SK-N-SH (cell line): Measurements from ENCODE around the gene AGPAT3. TPM values are rescaled to one million over a fixed set of nuclear protein-coding genes. Genes with fewer than 3 reads are reported as not detected.
A peak's percentile ranks its signal among the peaks of the same experiment; 100 is the strongest.

ENCODE experiments used
- CTCF ChIA-PET: fragments of 300-600, 350-600 bp; formaldehyde crosslinking; extraction: SDS; loops from one replicate; lab custom pipeline; 2021; lab: Yijun Ruan, JAX
- POLR2A ChIA-PET: fragments of 350-600 bp; sonication (Branson Sonifier 250); formaldehyde crosslinking; extraction: SDS; loops from one replicate; lab custom pipeline; 2020; ENCODE audit warnings: antibody characterized with exemption, inconsistent platforms; lab: Yijun Ruan, JAX
- DNase-seq: peaks from one replicate; pipeline ENCODE4 v3.0.0; 2012
- H2AFZ ChIP-seq: fragments of 200-600 bp; sonication (generic); 2 replicates; pipeline ENCODE4 v1.8.1; 2016; ENCODE audit warnings: antibody characterized with exemption, mild to moderate bottlenecking, low read depth
- H3F3A ChIP-seq: fragments of 200-600 bp; sonication (generic); replicated peaks from 2 replicates; pipeline ENCODE3; 2016; ENCODE audit warnings: antibody characterized with exemption, mild to moderate bottlenecking; ENCODE audit not compliant: insufficient read depth
- H3K27ac ChIP-seq, 2 experiments: fragments of 200-500 bp in 1 of 2; fragments of 200-600 bp in 1 of 2; sonication (Bioruptor generic) in 1 of 2; sonication (generic), shearing (Covaris generic) in 1 of 2; 2 replicates each; pipeline versions ENCODE4 v1.5.1 to v1.6.1; 2014 to 2016; ENCODE audit warnings: low read depth in 2 of 2, inconsistent platforms in 1 of 2, low read length in 1 of 2, mild to moderate bottlenecking in 1 of 2, mixed read lengths in 1 of 2
- H3K27me3 ChIP-seq: fragments of 200-600 bp; sonication (generic), shearing (Covaris generic); 2 replicates; pipeline ENCODE4 v1.6.1; 2016; ENCODE audit warnings: mixed run types; ENCODE audit not compliant: insufficient read depth
- H3K36me3 ChIP-seq, 2 experiments: fragments of 200-500 bp in 1 of 2; fragments of 200-600 bp in 1 of 2; sonication (Bioruptor generic) in 1 of 2; sonication (generic) in 1 of 2; replicated peaks in 1 of 2; 2 replicates each; pipeline versions ENCODE3 to v1.5.1; 2014 to 2016; ENCODE audit warnings: low read length in 1 of 2, mild to moderate bottlenecking in 1 of 2; ENCODE audit not compliant: insufficient read depth in 2 of 2, control insufficient read depth in 1 of 2
- H3K4me1 ChIP-seq, 2 experiments: fragments of 200-500 bp in 1 of 2; fragments of 200-600 bp in 1 of 2; sonication (Bioruptor generic) in 1 of 2; sonication (generic), shearing (Covaris generic) in 1 of 2; 2 replicates each; pipeline versions ENCODE4 v1.5.1 to v1.6.1; 2014 to 2016; ENCODE audit warnings: low read depth in 1 of 2, low read length in 1 of 2, mixed run types in 1 of 2; ENCODE audit not compliant: insufficient read depth in 2 of 2, control insufficient read depth in 1 of 2
- H3K4me2 ChIP-seq: fragments of 200-600 bp; sonication (generic), shearing (Covaris generic); 2 replicates; pipeline ENCODE4 v1.6.1; 2017; ENCODE audit warnings: mixed run types
- H3K4me3 ChIP-seq, 2 experiments: fragments of 200-500 bp in 1 of 2; fragments of 200-600 bp in 1 of 2; sonication (Bioruptor generic) in 1 of 2; sonication (generic), shearing (Covaris generic) in 1 of 2; 2 replicates each; pipeline versions ENCODE4 v1.5.1 to v1.8.1; 2014 to 2016; ENCODE audit warnings: low read depth in 2 of 2, inconsistent platforms in 1 of 2, low read length in 1 of 2, mild to moderate bottlenecking in 1 of 2, mixed read lengths in 1 of 2, moderate library complexity in 1 of 2
- H3K79me2 ChIP-seq: fragments of 200-600 bp; sonication (generic); 2 replicates; pipeline ENCODE4 v1.8.1; 2017; ENCODE audit warnings: mild to moderate bottlenecking; ENCODE audit not compliant: insufficient read depth
- H3K9ac ChIP-seq: fragments of 200-600 bp; sonication (generic); 2 replicates; pipeline ENCODE4 v1.6.1; 2017; ENCODE audit warnings: mixed run types
- H3K9me2 ChIP-seq: fragments of 200-600 bp; sonication (generic); 2 replicates; pipeline ENCODE4 v1.6.1; 2017; ENCODE audit warnings: mixed run types
- H3K9me3 ChIP-seq: fragments of 200-600 bp; sonication (generic); 2 replicates; pipeline ENCODE4 v1.6.1; 2017; ENCODE audit warnings: mixed run types, mild to moderate bottlenecking, moderate library complexity
- H4K20me1 ChIP-seq: fragments of 200-600 bp; sonication (generic); 2 replicates; pipeline ENCODE4 v1.6.1; 2017; ENCODE audit warnings: mild to moderate bottlenecking, mixed run types; ENCODE audit not compliant: insufficient read depth
- CHD2 ChIP-seq: fragments of 150-350 bp; IDR thresholded peaks from 2 replicates; pipeline ENCODE4 v1.6.1; 2018; ENCODE audit warnings: low read length; ENCODE audit not compliant: partially characterized antibody
- ELF1 ChIP-seq: IDR thresholded peaks from 2 replicates; pipeline ENCODE4 v1.4.0; 2012
- EP300 ChIP-seq, 2 experiments: IDR thresholded peaks; 2 replicates each; pipeline versions ENCODE4 v1.4.0 to v1.6.1; 2012; ENCODE audit warnings: borderline replicate concordance in 1 of 2, low read depth in 1 of 2, low read length in 1 of 2
- FOXJ3 ChIP-seq: sonication (generic); formaldehyde crosslinking; IDR thresholded peaks from 2 replicates; pipeline ENCODE4 v1.5.1; 2020; ENCODE audit warnings: mild to moderate bottlenecking, missing genetic modification reagents
- FOXM1 ChIP-seq: IDR thresholded peaks from 2 replicates; pipeline ENCODE4 v1.4.0; 2012; ENCODE audit warnings: low read depth, mild to moderate bottlenecking
- MEF2A ChIP-seq: IDR thresholded peaks from 2 replicates; pipeline ENCODE4 v1.4.0; 2012; ENCODE audit warnings: low read depth, borderline replicate concordance
- NFIC ChIP-seq: IDR thresholded peaks from 2 replicates; pipeline ENCODE4 v1.4.0; 2012; ENCODE audit warnings: borderline replicate concordance
- NRF1 ChIP-seq: IDR thresholded peaks from 2 replicates; pipeline ENCODE4 v1.6.1; 2012; ENCODE audit warnings: low read depth, mild to moderate bottlenecking, low read length
- PBX3 ChIP-seq: IDR thresholded peaks from 2 replicates; pipeline ENCODE4; 2012
- POLR2AphosphoS5 ChIP-seq: IDR thresholded peaks from 2 replicates; pipeline ENCODE4 v1.6.1; 2012; ENCODE audit warnings: low read depth, low read length
- RAD21 ChIP-seq: IDR thresholded peaks from 2 replicates; pipeline ENCODE4 v1.6.1; 2012; ENCODE audit warnings: mild to moderate bottlenecking, low read length
- RCOR1 ChIP-seq: fragments of 150-350 bp; IDR thresholded peaks from 2 replicates; pipeline ENCODE4 v1.6.1; 2017; ENCODE audit warnings: antibody characterized with exemption, low read length
- REST ChIP-seq: IDR thresholded peaks from 2 replicates; pipeline ENCODE4 v1.6.1; 2012; ENCODE audit warnings: mild to moderate bottlenecking, low read depth, low read length, moderate library complexity
- RFX5 ChIP-seq: IDR thresholded peaks from 2 replicates; pipeline ENCODE4 v1.6.1; 2012; ENCODE audit warnings: mild to moderate bottlenecking, improper control_type of control experiment, low read length
- RXRA ChIP-seq: IDR thresholded peaks from 2 replicates; pipeline ENCODE4 v1.4.0; 2012; ENCODE audit warnings: low read depth, mild to moderate bottlenecking, borderline replicate concordance
- SMC3 ChIP-seq: IDR thresholded peaks from 2 replicates; pipeline ENCODE4 v1.6.1; 2012; ENCODE audit warnings: low read depth, low read length, improper control_type of control experiment
- TAF1 ChIP-seq: IDR thresholded peaks from 2 replicates; pipeline ENCODE4 v1.6.1; 2012; ENCODE audit warnings: low read depth, mild to moderate bottlenecking, low read length, moderate library complexity, borderline replicate concordance
- YY1 ChIP-seq: IDR thresholded peaks from 2 replicates; pipeline ENCODE4 v1.4.0; 2012; ENCODE audit warnings: low read depth, mild to moderate bottlenecking
- WGBS: methylation state at CpG from one replicate; pipeline ENCODE4 v1.1.6; 2017; ENCODE audit warnings: low lambda C conversion rate; 5-methylcytosine and 5-hydroxymethylcytosine counted together
- polyA plus RNA-seq, 3 experiments: library from polyadenylated mRNA; depleted of rRNA; stranded (reverse); fragments of >200 nt; gene quantifications; 2 replicates each; pipeline ENCODE4 v1.2.3, GENCODE V29; 2012
- TF ChIP-seq, protein P1 (sequence below): IDR thresholded peaks from 2 replicates; pipeline ENCODE4 v1.4.0; 2012; ENCODE audit warnings: low read depth
- TF ChIP-seq, protein P2 (sequence below): IDR thresholded peaks from 2 replicates; pipeline ENCODE4 v1.4.0; 2012; ENCODE audit warnings: low read depth, borderline replicate concordance
- TF ChIP-seq, protein P3 (sequence below): fragments of 150-350 bp; IDR thresholded peaks from 2 replicates; pipeline ENCODE4 v1.6.1; 2017; ENCODE audit warnings: antibody characterized with exemption, low read length, low read depth, borderline replicate concordance

The AGPAT3 gene
- polyA plus RNA-seq, 1 of the 3 experiments (the other 2 are of a cell fraction): 35.3 TPM

GRCh38 chr21:43983860-43984420, 118.9 kb downstream of the AGPAT3 start:
- Histone ChIP-seq H3K9me2 (no peaks in the 10 kb centered on the region), H3K9me3 (no peaks in the 10 kb centered on the region), H4K20me1 (no peaks in the 10 kb centered on the region), H3K9ac (no peak overlapping the region), H3K36me3 (peaks cover 5 to 37% of the 10 kb centered on the region in 2 experiments), H3K4me1 (no peaks in the 10 kb centered on the region), H2AFZ (no peak overlapping the region), H3F3A (peaks cover 6% of the 10 kb centered on the region), H3K4me3 (no peak overlapping the region), H3K79me2 (no peaks in the 10 kb centered on the region), H3K27ac (no peak overlapping the region), H3K4me2 (no peak overlapping the region), H3K27me3 (no peaks in the 10 kb centered on the region)
- TF ChIP-seq NRF1 (no peak), REST (no peak), SMC3 (no peak), RAD21 (no peak), CHD2 (no peak), NFIC (no peak), FOXM1 (no peak)
- 92% methylated on average over 17 of the region's 25 CpGs for WGBS
- peak; percentile 34 for DNase-seq
- POLR2A ChIA-PET: interaction anchor here (0.7 kb wide), 1 partner anchor 16 kb away, joined by 4 read pairs; no protein-coding TSS in a partner anchor
- CTCF ChIA-PET: interaction anchor here (0.6 to 1.4 kb wide), 2 partner anchors 173 to 302 kb away, joined by 3 read pairs; no protein-coding TSS in a partner anchor

GRCh38 chr21:43984905-43985689, 120.1 kb downstream of the AGPAT3 start:
- H2AFZ ChIP-seq: no peak overlapping the region
- POLR2A ChIA-PET: no interaction called here
- no peaks in the 10 kb centered on the region for H3K9me3 ChIP-seq
- H4K20me1 ChIP-seq: no peaks in the 10 kb centered on the region
- no peak overlapping the region for H3K27ac ChIP-seq
- DNase-seq: peak; percentile 36
- H3F3A ChIP-seq: peaks cover 6% of the 10 kb centered on the region
- H3K9ac ChIP-seq: no peak overlapping the region
- no peaks in the 10 kb centered on the region for H3K27me3 ChIP-seq
- H3K4me2 ChIP-seq: no peak overlapping the region
- peaks cover 5 to 33% of the 10 kb centered on the region in 2 experiments for H3K36me3 ChIP-seq
- 94% methylated on average over 21 of the region's 31 CpGs for WGBS
- no peak overlapping the region for H3K4me3 ChIP-seq
- no peaks in the 10 kb centered on the region for H3K9me2 ChIP-seq
- no peaks in the 10 kb centered on the region for H3K79me2 ChIP-seq
- H3K4me1 ChIP-seq: no peaks in the 10 kb centered on the region
- CTCF ChIA-PET: interaction anchor here (0.6 to 1.0 kb wide), 2 partner anchors 174 to 304 kb away, joined by 3 to 4 read pairs; no protein-coding TSS in a partner anchor
- TF ChIP-seq, protein P1, sequence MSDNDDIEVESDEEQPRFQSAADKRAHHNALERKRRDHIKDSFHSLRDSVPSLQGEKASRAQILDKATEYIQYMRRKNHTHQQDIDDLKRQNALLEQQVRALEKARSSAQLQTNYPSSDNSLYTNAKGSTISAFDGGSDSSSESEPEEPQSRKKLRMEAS: no peak
- TF ChIP-seq, protein P2, sequence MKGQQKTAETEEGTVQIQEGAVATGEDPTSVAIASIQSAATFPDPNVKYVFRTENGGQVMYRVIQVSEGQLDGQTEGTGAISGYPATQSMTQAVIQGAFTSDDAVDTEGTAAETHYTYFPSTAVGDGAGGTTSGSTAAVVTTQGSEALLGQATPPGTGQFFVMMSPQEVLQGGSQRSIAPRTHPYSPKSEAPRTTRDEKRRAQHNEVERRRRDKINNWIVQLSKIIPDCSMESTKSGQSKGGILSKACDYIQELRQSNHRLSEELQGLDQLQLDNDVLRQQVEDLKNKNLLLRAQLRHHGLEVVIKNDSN: no peak
- no peak for TF ChIP-seq EP300 (IDR thresholded peaks at IDR 0.05; ENCODE audit: borderline replicate concordance in 1 of 2, low read depth in 1 of 2, low read length in 1 of 2)
- TF ChIP-seq POLR2AphosphoS5: no peak
- no peak for TF ChIP-seq CHD2
- TF ChIP-seq, protein P3, sequence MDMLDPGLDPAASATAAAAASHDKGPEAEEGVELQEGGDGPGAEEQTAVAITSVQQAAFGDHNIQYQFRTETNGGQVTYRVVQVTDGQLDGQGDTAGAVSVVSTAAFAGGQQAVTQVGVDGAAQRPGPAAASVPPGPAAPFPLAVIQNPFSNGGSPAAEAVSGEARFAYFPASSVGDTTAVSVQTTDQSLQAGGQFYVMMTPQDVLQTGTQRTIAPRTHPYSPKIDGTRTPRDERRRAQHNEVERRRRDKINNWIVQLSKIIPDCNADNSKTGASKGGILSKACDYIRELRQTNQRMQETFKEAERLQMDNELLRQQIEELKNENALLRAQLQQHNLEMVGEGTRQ: no peak
- no peak for TF ChIP-seq RXRA
- no peak for TF ChIP-seq PBX3
- TF ChIP-seq TAF1: no peak
- no peak for TF ChIP-seq RCOR1
- no peak for TF ChIP-seq ELF1
- TF ChIP-seq MEF2A: no peak
- no peak for TF ChIP-seq RAD21
- no peak for TF ChIP-seq YY1
- TF ChIP-seq FOXJ3 (CRISPR knock-in tag): no peak
- no peak for TF ChIP-seq RFX5
